T-helper 2 cell (primary cell): ENCODE data around the gene TEDC2.
"Not testable (repeated sequence)": the region's sequence is repeated elsewhere in the genome, so short reads cannot be mapped to it uniquely, and the experiment has no call there.

ENCODE experiments used
- DNase-seq, 5 experiments: peaks; one replicate each; pipeline versions ENCODE4 v3.0.0 to v3.0.0-alpha.2; 2012 to 2022

TEDC2 gene

DNA sequence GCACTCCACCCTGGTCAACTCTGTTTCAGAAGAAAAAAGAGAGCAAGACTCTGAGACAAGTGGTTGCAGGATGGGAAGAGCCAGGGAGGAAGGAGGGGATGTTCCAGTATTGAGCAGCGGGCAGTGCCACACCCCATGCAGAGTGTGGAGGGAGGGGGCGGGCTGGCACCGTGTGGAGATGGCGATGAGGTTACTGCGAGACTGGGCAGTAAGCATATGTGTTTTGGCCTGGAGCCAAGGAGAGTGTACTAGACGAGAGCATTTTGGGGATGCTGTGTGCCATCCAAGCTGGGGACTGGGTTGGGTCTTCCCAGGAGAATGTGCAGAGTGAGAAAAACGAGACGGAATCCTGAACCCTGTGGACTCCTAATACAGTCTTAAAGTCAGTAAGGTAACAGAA lies 18.4 kb downstream of the TEDC2 start:
- DNase-seq, result no peak

DNA sequence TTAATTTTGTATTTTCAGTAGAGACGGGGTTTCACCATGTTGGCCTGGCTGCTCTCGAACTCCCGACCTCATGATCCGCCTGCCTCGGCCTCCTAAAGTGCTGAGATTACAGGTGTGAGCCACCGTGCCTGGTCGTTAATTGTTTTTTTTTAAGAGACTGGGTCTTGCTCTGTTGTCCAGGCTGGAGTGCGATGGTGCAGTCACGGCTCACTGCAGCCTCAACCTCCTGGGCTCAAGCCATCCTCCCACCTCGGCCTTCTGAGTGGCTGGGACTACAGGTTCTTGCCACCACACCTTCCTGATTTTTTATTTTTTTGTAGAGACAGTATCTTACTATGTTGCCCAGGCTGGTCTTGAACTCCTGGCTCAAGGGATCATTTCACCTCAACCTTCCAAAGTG lies 20.1 kb downstream of the TEDC2 start:
- DNase-seq, result not testable (repeated sequence)

DNA sequence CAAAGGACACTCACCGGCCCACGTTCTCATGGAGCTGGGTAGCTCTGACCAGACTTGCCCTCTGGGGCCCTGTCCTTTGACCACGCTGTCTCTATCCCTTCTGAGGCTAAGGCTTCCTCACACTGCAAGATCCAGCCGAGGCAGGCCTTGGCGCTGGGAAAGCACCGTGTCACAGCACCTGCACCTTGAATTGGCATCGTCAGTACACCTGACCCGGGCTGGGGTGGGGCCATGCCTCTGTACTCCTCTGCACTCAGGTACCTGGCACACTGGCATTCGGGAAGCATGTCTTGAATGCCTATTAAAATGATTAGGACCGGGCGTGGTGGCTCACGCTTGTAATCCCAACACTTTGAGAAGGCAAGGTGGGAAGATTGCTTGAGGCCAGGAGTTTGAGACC lies 21.0 kb downstream of the TEDC2 start:
- DNase-seq, result no peak

DNA sequence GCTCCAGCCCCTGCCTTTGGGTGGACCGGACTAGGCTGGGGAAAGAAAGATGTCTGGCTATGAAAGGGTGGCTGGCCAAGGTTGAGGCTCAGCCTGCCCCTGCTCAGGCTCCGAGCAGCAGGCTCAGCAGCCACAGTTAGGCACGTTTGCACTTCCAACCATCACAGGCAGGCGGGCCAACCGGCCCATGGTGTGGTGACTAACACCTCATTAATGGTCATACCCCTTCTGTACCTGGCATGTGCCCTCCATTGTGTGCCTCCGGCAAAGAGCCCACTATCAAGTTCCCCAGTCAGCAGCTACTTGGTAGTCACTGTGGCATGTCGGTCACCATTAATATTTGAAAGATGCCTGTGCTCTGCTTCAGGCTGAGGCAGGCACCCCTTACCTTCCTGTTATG lies 21.8 kb downstream of the TEDC2 start:
- no peak for DNase-seq

- no peak for DNase-seq
These were observed 22.3 kb downstream of the TEDC2 start for GRCh38 chr16:2482249-2482648.

- DNase-seq, result no peak
These were observed 23.0 kb downstream of the TEDC2 start for GRCh38 chr16:2482708-2483534.

- no peak for DNase-seq
These were observed 24.3 kb downstream of the TEDC2 start for GRCh38 chr16:2483939-2484897.

- DNase-seq, result no peak
These were observed 25.1 kb downstream of the TEDC2 start for GRCh38 chr16:2484898-2485508.

DNA sequence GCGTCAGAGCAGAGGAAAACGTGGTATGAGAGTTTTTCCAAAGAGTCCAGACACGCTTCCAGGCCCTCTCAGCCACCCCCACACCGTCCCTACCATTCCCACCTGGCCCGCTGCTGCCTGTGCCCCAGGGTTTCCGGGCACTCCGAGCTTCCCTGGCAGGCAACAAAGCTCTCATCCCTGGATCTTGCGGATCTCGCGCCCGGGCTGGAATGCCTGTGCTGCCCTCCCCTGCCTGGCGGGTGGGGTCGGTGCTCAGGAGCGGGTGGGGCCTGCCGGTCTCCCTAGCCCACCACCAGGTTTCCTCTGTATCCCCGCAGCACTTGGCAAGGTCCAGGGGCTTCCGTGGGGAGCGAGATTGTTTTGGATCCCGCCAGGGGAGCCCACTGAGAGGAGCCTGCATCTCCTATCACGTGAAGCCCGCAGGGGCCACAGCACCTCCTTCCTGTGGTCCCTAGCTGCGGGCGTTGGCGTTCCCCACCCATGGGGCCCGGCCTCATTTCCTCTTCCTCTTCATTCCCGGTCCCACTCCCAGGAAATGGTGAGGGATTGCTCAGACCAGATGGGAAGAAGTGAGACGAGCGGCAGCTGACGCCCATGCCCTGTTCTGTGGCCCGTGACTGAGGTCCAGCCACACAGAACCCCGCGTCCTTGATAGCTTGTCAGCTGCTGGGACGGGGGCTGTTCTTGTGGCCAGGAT lies 26.1 kb downstream of the TEDC2 start:
- DNase-seq, result no peak

DNA sequence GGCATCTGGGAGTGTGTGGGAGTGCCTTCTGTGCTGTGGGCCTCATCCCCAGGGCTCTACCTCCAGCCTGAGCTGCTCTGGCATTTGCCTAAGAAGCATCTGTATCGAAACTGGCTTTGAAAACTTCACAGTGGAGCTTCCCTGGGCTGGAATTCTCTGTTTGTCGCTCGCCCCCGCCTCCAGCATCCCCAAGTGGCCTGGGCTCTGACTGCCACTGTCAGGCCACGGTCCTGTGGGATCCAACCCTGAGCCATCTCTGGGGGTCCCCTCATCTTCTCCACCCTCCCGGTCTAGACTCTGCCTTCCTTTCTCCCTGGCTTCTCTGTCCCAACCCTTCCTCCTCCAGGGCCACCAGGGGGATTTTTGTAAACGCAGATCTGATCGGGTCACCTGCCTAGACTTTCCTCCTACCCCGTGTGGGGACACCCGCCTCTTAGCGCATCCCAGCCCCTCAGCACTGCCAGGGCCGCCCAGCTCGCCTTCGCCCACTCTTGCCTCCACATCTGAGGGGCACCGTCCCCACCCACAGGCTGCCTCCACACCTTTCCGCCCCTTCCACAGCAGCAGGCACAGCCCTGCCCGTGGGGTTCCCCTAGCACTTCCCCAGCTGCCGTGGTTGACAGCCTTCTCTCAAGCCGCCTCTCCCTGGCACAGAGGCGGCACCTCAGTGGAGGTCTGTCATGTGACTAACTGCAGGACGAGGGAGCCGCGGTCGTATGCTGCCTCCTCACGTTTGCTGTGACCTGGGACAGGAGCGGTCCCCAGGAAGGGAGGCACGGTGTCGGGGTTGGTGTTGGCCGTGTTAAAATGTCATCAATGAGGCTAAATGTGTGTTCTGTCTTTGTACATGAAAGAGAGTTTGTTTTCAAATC lies 27.0 kb downstream of the TEDC2 start:
- DNase-seq, result peak; percentile 46 to 87 (median 67)

- DNase-seq, result no peak
These were observed 27.6 kb downstream of the TEDC2 start for GRCh38 chr16:2487517-2487842.

DNA sequence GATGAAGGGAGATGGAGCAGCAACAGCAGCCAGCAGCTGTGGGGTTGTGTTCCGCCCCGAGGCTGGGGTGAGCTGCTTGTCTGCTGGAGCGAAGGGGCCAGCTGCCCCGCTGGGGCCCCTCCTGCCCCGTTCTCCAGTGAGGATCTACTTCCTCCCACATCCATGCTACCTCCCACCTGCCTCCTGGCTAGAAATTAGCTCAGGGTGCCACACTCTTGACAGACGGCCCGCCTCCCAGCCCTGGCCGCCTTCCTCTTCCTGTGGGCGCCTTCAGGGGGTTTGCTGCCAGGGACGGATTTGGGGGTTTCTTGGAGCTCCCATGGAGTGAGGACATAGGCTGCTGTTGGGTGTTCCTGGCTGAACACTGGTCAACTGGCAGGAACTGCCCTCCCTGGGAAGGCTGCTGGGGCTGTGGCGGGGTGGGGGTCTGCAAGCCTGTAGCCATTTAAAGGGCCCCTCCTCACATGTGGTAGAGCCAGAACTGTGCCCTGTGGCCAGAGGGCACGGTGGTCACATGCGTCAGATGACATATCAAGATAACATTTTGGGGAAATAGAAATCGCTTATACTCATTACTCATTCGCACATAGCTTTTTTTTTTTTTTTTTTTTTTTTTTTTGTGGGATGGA lies 28.1 kb downstream of the TEDC2 start:
- DNase-seq, result no peak

- no peak for DNase-seq
These were observed 29.7 kb downstream of the TEDC2 start for GRCh38 chr16:2489581-2489980.

DNA sequence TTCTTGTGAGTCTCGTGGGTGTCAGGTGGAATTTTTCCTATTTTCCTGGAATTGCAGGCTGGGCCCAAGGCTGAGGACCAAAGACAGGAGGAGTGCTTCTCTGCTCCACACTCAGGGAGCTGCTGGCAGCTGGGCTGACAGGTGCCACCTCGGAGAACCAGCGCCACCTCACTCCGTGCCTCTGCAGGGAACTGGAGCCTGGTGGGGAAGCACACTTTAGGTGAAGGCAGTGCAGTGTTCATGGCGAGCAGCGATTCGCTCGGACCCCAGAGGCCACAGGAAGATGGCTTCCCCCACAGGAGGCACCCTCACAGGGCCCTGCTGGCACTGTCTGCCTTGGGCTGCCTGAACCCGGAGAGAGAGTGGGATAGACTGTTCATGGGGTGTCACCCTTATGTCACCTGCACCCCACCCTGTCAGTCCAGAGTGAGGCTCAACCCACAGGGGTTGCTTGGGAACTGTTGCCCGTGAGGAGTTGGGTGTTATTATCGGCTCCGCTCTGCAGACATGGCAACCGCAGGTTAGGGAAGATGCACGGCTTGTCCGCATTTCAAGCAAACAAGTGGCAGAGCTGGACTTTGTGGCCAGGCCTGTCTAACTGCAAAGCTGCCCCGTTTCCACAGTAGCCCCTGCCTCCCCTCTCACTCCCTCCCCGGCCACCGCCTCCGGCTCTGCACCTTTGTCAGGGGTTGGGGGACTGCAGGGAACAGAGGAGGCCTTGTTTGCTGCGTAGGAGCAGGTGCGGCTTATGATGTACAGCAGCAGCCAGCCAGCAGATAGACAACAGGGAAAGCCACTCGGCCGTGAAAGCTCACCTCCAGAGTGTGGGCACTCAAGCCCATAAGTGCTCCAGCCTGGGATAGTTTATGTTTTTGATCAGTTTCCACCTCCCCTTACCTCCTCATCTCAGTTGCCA lies 30.5 kb downstream of the TEDC2 start:
- no peak for DNase-seq

GRCh38 chr16:2492292-2492691 lies 32.4 kb downstream of the TEDC2 start:
- no peak for DNase-seq

DNA sequence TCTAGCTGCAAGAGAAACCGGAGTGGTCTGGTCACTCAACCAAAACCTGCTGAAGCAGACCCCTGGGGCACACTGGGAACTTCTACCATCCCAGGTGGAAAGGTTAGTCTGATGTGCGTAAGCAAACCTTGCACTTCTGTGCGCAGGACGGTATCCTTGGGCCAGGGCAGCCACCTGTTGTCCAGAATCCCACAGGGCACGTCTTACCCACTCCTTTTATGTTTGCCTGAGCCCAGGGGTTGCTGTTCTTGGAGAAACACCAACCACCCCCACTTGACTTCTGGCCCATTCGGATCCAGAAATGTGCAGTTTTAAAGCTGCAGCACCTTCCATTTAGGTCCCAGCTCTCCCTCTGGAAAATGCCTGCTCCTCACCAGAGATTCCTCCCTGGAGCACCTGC lies 33.7 kb downstream of the TEDC2 start:
- no peak for DNase-seq

DNA sequence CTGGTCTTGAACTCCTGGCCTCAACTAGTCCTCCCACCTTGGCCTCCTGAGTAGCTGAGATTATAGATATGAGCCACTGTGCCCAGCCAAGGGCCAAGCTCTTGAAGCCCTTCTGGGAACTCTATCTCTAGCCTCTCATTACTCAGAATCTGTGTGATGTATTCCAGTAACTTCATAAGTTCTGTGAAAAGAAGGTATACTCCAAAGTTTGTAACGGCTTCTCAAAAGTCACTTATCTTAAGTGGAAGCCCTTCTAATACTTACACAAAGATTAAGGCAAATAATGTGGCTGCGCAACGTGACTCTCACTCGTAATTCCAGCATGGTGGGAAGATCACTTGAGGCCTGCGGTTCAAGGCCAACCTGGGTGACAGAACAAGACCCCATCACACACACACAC lies 34.7 kb downstream of the TEDC2 start:
- DNase-seq, result no peak

DNA sequence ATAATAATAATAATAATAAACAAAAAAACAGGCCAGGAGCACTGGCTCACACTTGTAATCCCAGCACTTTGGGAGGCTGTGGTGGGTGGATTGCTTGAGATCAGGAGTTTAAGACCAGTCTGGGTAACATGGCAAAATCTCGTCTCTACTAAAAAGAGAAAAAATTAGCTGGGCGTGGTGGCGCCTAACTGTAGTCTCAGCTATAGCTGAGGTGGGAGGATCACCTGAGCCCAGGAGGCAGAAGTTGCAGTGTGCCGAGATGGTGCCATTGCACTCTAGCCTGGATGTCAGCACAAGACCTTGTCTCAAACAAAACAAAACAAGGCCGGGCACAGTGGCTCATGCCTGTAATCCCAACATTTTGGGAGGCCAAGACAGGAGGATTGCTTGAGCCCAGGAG lies 35.1 kb downstream of the TEDC2 start:
- no peak for DNase-seq

GRCh38 chr16:2496223-2497115 lies 36.6 kb downstream of the TEDC2 start:
- DNase-seq, result no peak
